A549 (cell line): ENCODE results near the gene EGLN2. TPM values are rescaled to one million over a fixed set of nuclear protein-coding genes. Genes with fewer than 3 reads are reported as not detected.
A peak's percentile ranks its signal among the peaks of the same experiment; 100 is the strongest.

Experiments used
- ATAC-seq, 2 experiments: fragments of 200-7000 bp in 1 of 2; fragments of >200 bp in 1 of 2; cut with Nextera tagmentation in 1 of 2; cut with Tn5 transposase in 1 of 2; 3 replicates each; pipeline versions ENCODE4 v1.8.0 to v1.9.1; 2018 to 2020; ENCODE audit warnings: mild to moderate bottlenecking in 1 of 2, moderate library complexity in 1 of 2
- CTCF ChIA-PET: fragments of 300-600 bp; sonication (Branson Sonifier 250); formaldehyde crosslinking; extraction: SDS; loops from one replicate; lab custom pipeline; 2021; ENCODE audit warnings: antibody characterized with exemption, inconsistent platforms; lab: Yijun Ruan, JAX
- POLR2A ChIA-PET: fragments of 350-600 bp; formaldehyde crosslinking; extraction: SDS; loops from one replicate; lab custom pipeline; 2021; ENCODE audit warnings: antibody characterized with exemption, inconsistent platforms; lab: Yijun Ruan, JAX
- DNase-seq, 2 experiments: peaks; one replicate each; pipeline versions ENCODE4 v3.0.0 to v3.0.0-alpha.2; 2011 to 2016; ENCODE audit warnings: low read depth in 1 of 2, low spot score in 1 of 2
- FAIRE-seq: peaks from 2 replicates; lab custom pipeline; 2011; peaks lifted over from hg19 to GRCh38; lab: Jason Lieb, UNC
- H3K27ac ChIP-seq, 2 experiments: fragments of >200 bp; sonication (Bioruptor Twin); formaldehyde crosslinking; 3 replicates each; pipeline ENCODE4 v1.5.1; 2016 to 2017
- H3K4me1 ChIP-seq: fragments of >200 bp; sonication (Bioruptor Twin); formaldehyde crosslinking; 3 replicates; pipeline ENCODE4 v1.6.1; 2016
- H3K4me2 ChIP-seq: fragments of >200 bp; sonication (Bioruptor Twin); formaldehyde crosslinking; 3 replicates; pipeline ENCODE4 v1.6.1; 2016
- H3K4me3 ChIP-seq: fragments of >200 bp; sonication (Bioruptor Twin); formaldehyde crosslinking; 3 replicates; pipeline ENCODE4 v1.5.1; 2016
- H3K9me3 ChIP-seq: fragments of >200 bp; sonication (Bioruptor Twin); formaldehyde crosslinking; 3 replicates; pipeline ENCODE4 v1.6.1; 2016
- BHLHE40 ChIP-seq: IDR thresholded peaks from 2 replicates; pipeline ENCODE4 v1.6.1; 2012; ENCODE audit warnings: low read depth, low read length, inconsistent platforms
- CEBPB ChIP-seq, 2 experiments: fragments of >200 bp in 1 of 2; sonication (Bioruptor Twin) in 1 of 2; formaldehyde crosslinking in 1 of 2; IDR thresholded peaks; 2 replicates each; pipeline ENCODE4 v1.6.1; 2012 to 2016
- EHF ChIP-seq: fragments of 250-450 bp; sonication (Bioruptor Pico); IDR thresholded peaks from 2 replicates; pipeline ENCODE4 v1.5.0; 2020; ENCODE audit warnings: mild to moderate bottlenecking
- EHMT2 ChIP-seq: fragments of 200-600 bp; sonication (generic); IDR thresholded peaks from 2 replicates; pipeline ENCODE4 v1.6.1; 2016; ENCODE audit warnings: antibody characterized with exemption, low read depth, mild to moderate bottlenecking, moderate library complexity
- EP300 ChIP-seq, 2 experiments: fragments of >200 bp; sonication (Bioruptor Twin); formaldehyde crosslinking; IDR thresholded peaks; 2 replicates in 1 of 2; 3 replicates in 1 of 2; pipeline ENCODE4 v1.6.1; 2016 to 2017
- FOSB ChIP-seq: fragments of 250-450 bp; sonication (Bioruptor Pico); IDR thresholded peaks from 2 replicates; pipeline ENCODE4 v1.5.0; 2020; ENCODE audit warnings: mild to moderate bottlenecking, moderate library complexity
- FOXS1 ChIP-seq: fragments of 250-450 bp; sonication (Bioruptor Pico); IDR thresholded peaks from 2 replicates; pipeline ENCODE4 v1.5.0; 2020; ENCODE audit warnings: mild to moderate bottlenecking, moderate library complexity
- GATA3 ChIP-seq: IDR thresholded peaks from 2 replicates; pipeline ENCODE4 v1.6.1; 2012; ENCODE audit warnings: borderline replicate concordance
- HEYL ChIP-seq: fragments of 250-450 bp; sonication (Bioruptor Pico); IDR thresholded peaks from 2 replicates; pipeline ENCODE4 v1.8.0; 2021; ENCODE audit warnings: mild to moderate bottlenecking, moderate library complexity
- JUNB ChIP-seq: fragments of >200 bp; sonication (Bioruptor Twin); formaldehyde crosslinking; IDR thresholded peaks from 2 replicates; pipeline ENCODE4 v1.6.1; 2016
- KDM5A ChIP-seq: fragments of 200-600 bp; sonication (generic); IDR thresholded peaks from 2 replicates; pipeline ENCODE4 v1.6.1; 2016; ENCODE audit warnings: antibody characterized with exemption, mild to moderate bottlenecking
- MAZ ChIP-seq: fragments of 150-350 bp; IDR thresholded peaks from 2 replicates; pipeline ENCODE4 v1.6.1; 2014; ENCODE audit warnings: antibody characterized with exemption, low read depth, low read length, borderline replicate concordance
- MYC ChIP-seq: IDR thresholded peaks from 2 replicates; pipeline ENCODE4 v1.6.1; 2012; ENCODE audit warnings: mild to moderate bottlenecking, inconsistent platforms, low read length, improper control_type of control experiment, borderline replicate concordance
- NFE2L2 ChIP-seq: fragments of 150-350 bp; conservative IDR thresholded peaks from 2 replicates; pipeline ENCODE4 v1.6.1; 2014; ENCODE audit warnings: low read length
- NR3C1 ChIP-seq: fragments of >200 bp; sonication (Bioruptor Twin); formaldehyde crosslinking; IDR thresholded peaks from 3 replicates; pipeline ENCODE4 v1.6.1; 2017
- POLR2A ChIP-seq: IDR thresholded peaks from 2 replicates; pipeline ENCODE4 v1.6.1; 2012; ENCODE audit warnings: mild to moderate bottlenecking, low read length
- SMC3 ChIP-seq: fragments of >200 bp; sonication (Bioruptor Twin); formaldehyde crosslinking; IDR thresholded peaks from 3 replicates; pipeline ENCODE4 v1.6.1; 2018; ENCODE audit warnings: inconsistent platforms
- TFCP2L1 ChIP-seq: fragments of 250-450 bp; sonication (Bioruptor Pico); IDR thresholded peaks from 2 replicates; pipeline ENCODE4 v1.5.0; 2021; ENCODE audit warnings: mild to moderate bottlenecking
- TP53 ChIP-seq: fragments of 250-450 bp; sonication (Bioruptor Pico); IDR thresholded peaks from 2 replicates; pipeline ENCODE4 v1.5.0; 2021; ENCODE audit warnings: mild to moderate bottlenecking, moderate library complexity
- WGBS: methylation state at CpG from one replicate; pipeline ENCODE4 v1.1.6; 2017; ENCODE audit errors: missing lambda C conversion rate; 5-methylcytosine and 5-hydroxymethylcytosine counted together
- polyA plus RNA-seq, 4 experiments: library from polyadenylated mRNA; depleted of rRNA in 3 of 4; stranded (reverse); fragments of >200 nt; fragmentation: RNase III in 1 of 4; extraction: RNeasy Plus Mini Kit Qiagen cat#74134 plus additional on column Dnase treatment in 1 of 4; gene quantifications; 2 replicates in 3 of 4; 3 replicates in 1 of 4; pipeline ENCODE4 v1.2.3, GENCODE V29; 2011 to 2017
- TF ChIP-seq, protein P1 (sequence below): fragments of 250-450 bp; sonication (Bioruptor Pico); IDR thresholded peaks from 2 replicates; pipeline ENCODE4 v1.5.0; 2021; ENCODE audit warnings: mild to moderate bottlenecking, moderate library complexity, borderline replicate concordance

Gene EGLN2
- polyA plus RNA-seq, 2 of the 4 experiments (the other 2 are of a cell fraction): 34.7 to 81.4 TPM

- ATAC-seq (no peak), DNase-seq (no peak), FAIRE-seq (no peak)
- H3K4me3 ChIP-seq: peak overlapping the region; percentile 66
- no peak for TF ChIP-seq NR3C1
- no peak for TF ChIP-seq TP53
- 0 out of 4 replicates have a peak, but pooled peaks of 1 of the 2 experiments have one; percentile 37 for TF ChIP-seq CEBPB (IDR thresholded peaks at IDR 0.05)
- no peak for TF ChIP-seq POLR2A
- POLR2A ChIA-PET: interaction anchor here (0.7 to 1.6 kb wide), 8 partner anchors 8 to 1317 kb away, joined by 3 to 11 read pairs (median 5); partner anchors contain the start of genes EGLN2, NUMBL and RAB4B
- H3K4me2 ChIP-seq: peak overlapping the region; percentile 73
- H3K27ac ChIP-seq: peak overlapping the region; percentile 85 to 87
- no peaks in the 10 kb centered on the region for H3K9me3 ChIP-seq
- 67% methylated on average over 12 of the region's 12 CpGs for WGBS
- CTCF ChIA-PET: interaction anchor here (0.6 to 9.7 kb wide), 12 partner anchors 14 to 1612 kb away, joined by 3 to 71 read pairs (median 4); partner anchors contain the start of gene EGLN2
- peaks cover 56% of the 10 kb centered on the region for H3K4me1 ChIP-seq
Observed at GRCh38 chr19:40752257-40752781, 46.7 kb upstream of the EGLN2 start.

DNA sequence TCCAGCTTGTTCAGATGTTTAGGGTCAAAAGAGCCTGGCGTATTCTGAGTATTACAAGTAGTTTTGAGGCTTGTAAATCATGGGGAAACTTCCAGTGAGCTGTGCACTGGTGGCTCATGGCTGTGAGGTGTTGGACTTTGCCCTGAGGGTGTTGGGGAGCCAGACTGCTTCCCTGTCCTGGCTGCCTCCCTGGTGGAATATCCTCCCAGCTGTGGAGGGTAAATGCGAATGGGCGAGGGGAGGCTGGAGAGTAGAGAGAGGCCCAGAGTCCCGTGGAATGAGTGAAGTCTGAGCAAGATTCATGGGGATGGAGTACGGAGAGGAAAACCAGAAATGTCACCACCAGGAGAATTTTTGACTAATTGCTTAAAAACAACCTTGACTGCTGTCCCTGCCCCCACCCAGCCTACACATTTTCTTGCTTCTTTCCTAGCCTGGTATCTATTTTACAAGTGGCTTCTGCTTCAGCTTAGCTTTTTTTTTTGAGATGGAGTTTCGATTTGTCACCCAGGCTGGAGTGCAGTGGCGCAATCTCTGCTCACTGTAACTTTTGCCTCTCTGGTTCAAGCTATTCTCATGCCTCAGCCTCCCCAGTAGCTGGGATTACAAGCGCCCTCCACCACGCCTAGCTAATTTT is 44.3 kb upstream of the EGLN2 start:
- 87% methylated on average over 9 of the region's 9 CpGs for WGBS
- no peaks in the 10 kb centered on the region for H3K9me3 ChIP-seq
- DNase-seq (peak in 1 of 2 experiments; percentile 53), FAIRE-seq (no peak), ATAC-seq (no peak)
- peak overlapping the region; percentile 64 for H3K4me2 ChIP-seq
- peaks cover 42% of the 10 kb centered on the region for H3K4me1 ChIP-seq
- peak overlapping the region; percentile 4; the same call in 2 of the 3 replicates for H3K4me3 ChIP-seq
- H3K27ac ChIP-seq: peak overlapping the region; percentile 19 to 60; a peak in 4 of 6 replicates
- TF ChIP-seq MAZ: no peak
- TF ChIP-seq CEBPB (IDR thresholded peaks at IDR 0.05): peak; percentile 46 to 67; a peak in 2 of 4 replicates
- 0 out of 2 replicates have a peak, but pooled peaks have one; percentile 7 for TF ChIP-seq POLR2A
- TF ChIP-seq SMC3: no peak
- POLR2A ChIA-PET: interaction anchor here (0.6 to 2.4 kb wide), 6 partner anchors 23 to 250 kb away, joined by 3 to 17 read pairs (median 8); partner anchors contain the start of genes COQ8B, ITPKC and RAB4B
- CTCF ChIA-PET: interaction anchor here (0.6 to 9.7 kb wide), 16 partner anchors 9 to 411 kb away, joined by 3 to 71 read pairs (median 4); partner anchors contain the start of genes COQ8B, EGLN2 and ITPKC

DNA sequence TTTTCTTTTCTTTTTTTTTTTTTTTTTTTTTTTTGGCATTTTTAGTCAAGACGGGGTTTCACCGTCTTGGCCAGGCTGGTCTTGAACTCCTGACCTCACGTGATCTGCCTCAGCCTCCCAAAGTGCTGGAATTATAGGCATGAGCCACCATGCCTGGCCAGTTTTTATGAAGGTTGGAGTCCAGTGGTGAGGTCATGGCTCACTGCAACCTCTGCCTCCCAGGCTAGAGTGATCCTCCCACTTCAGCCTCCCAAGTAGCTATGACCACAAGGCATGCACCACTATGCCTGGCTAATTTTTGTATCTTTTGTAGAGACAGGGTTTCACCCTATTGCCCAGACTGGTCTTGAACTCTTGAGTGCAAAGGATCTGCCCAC is 43.8 kb upstream of the EGLN2 start:
- Histone ChIP-seq H3K9me3 (no peaks in the 10 kb centered on the region), H3K4me1 (peaks cover 40% of the 10 kb centered on the region), H3K4me3 (no peak overlapping the region), H3K27ac (peak overlapping the region in 1 of 2 experiments; percentile 60; a peak in 1 of 6 replicates), H3K4me2 (peak overlapping the region; percentile 64)
- no peak for TF ChIP-seq BHLHE40
- no peak for TF ChIP-seq EHMT2
- TF ChIP-seq EP300 (IDR thresholded peaks at IDR 0.05): no peak
- no peak for TF ChIP-seq TFCP2L1 (CRISPR knock-in tag)
- no peak for TF ChIP-seq FOXS1 (CRISPR knock-in tag)
- TF ChIP-seq, protein P1, sequence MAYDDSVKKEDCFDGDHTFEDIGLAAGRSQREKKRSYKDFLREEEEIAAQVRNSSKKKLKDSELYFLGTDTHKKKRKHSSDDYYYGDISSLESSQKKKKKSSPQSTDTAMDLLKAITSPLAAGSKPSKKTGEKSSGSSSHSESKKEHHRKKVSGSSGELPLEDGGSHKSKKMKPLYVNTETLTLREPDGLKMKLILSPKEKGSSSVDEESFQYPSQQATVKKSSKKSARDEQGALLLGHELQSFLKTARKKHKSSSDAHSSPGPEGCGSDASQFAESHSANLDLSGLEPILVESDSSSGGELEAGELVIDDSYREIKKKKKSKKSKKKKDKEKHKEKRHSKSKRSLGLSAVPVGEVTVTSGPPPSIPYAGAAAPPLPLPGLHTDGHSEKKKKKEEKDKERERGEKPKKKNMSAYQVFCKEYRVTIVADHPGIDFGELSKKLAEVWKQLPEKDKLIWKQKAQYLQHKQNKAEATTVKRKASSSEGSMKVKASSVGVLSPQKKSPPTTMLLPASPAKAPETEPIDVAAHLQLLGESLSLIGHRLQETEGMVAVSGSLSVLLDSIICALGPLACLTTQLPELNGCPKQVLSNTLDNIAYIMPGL (CRISPR knock-in tag): no peak
- TF ChIP-seq JUNB: no peak
- TF ChIP-seq HEYL (CRISPR knock-in tag): no peak
- TF ChIP-seq MAZ: no peak
- no peak for TF ChIP-seq KDM5A
- no peak for TF ChIP-seq FOSB (CRISPR knock-in tag)
- TF ChIP-seq SMC3: no peak
- no peak for TF ChIP-seq MYC
- no peak for TF ChIP-seq NFE2L2
- no peak for TF ChIP-seq EHF (CRISPR knock-in tag)
- no peak for TF ChIP-seq GATA3
- ChIA-PET CTCF (interaction anchor here (0.6 to 9.7 kb wide), 14 partner anchors 9 to 410 kb away, joined by 3 to 71 read pairs (median 4); partner anchors contain the start of gene EGLN2), POLR2A (interaction anchor here (0.6 to 2.4 kb wide), 5 partner anchors 23 to 92 kb away, joined by 3 to 17 read pairs (median 11); partner anchors contain the start of genes COQ8B, ITPKC and RAB4B)
- 100% methylated on average over 3 of the region's 3 CpGs for WGBS
- FAIRE-seq (no peak), ATAC-seq (no peak), DNase-seq (no peak)
